Fibroblast of lung (primary cell): Measurements from ENCODE around the gene S100A10.

Experiments
- CTCF ChIP-seq, 2 donors: IDR thresholded peaks in 1 of 2; conservative IDR thresholded peaks in 1 of 2; 1 replicate in 1 of 2; 2 replicates in 1 of 2; pipeline ENCODE4 v1.5.1; 2011 to 2012; ENCODE audit warnings: low read length in 2 of 2, control low read depth in 1 of 2, inconsistent platforms in 1 of 2, low read depth in 1 of 2, mild to moderate bottlenecking in 1 of 2
- EZH2 ChIP-seq: IDR thresholded peaks from 2 replicates; pipeline ENCODE4 v1.5.1; 2012; ENCODE audit warnings: low read length, control low read depth, mild to moderate bottlenecking; ENCODE audit errors: missing control alignments

- TF ChIP-seq CTCF (conservative IDR thresholded peaks at IDR 0.05 in 1 of 2, IDR thresholded peaks at IDR 0.05 in 1 of 2; ENCODE audit: low read depth in 1 of 2, low read length in 2 of 2) (no peak), EZH2 (no peak)
Observed at GRCh38 chr1:151943591-151943990, 50.1 kb downstream of the S100A10 start.
